ENCODE results near the gene ARHGAP26. TPM values are rescaled to one million over a fixed set of nuclear protein-coding genes. Genes with fewer than 3 reads are reported as not detected.

The ARHGAP26 gene
- total and polyA plus RNA-seq, 2 of the 4 experiments (the other 2 are of a cell fraction), result 0.54 to 0.56 TPM

DNA sequence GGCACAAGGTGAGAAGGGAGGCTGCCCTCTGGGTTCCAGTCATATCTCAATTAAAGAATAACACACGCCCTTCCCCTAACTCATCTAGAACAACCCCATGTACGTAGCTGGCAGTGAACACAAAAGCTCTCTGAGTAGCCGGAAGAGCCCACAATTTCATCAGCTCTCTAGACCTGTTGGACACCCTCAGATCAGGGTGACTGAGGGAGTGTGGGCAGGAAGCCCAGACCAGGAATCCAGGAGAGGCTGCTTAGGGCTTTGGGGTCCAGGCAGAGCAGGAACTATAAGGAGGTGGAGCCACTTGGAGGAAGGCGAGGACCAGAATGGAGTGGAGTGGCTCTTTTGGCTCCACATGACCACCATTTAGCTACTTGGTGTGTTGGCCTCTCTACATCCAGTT lies 395.9 kb downstream of the ARHGAP26 start:
- Histone ChIP-seq H2AK5ac (ENCODE audit: low read depth, low read length) (0 out of 2 replicates have a peak overlapping the region, but pooled peaks have one; percentile 11), H3K36me3 (ENCODE audit: control insufficient read depth, insufficient read depth, low read length) (no peaks in the 10 kb centered on the region), H2BK20ac (ENCODE audit: low read depth, low read length) (no peak overlapping the region), H2BK120ac (ENCODE audit: low read depth, low read length) (no peak overlapping the region), H3K4me3 (ENCODE audit: insufficient read depth, low read depth, low read length) (no peak overlapping the region), H2BK5ac (ENCODE audit: low read depth, low read length, poor library complexity, severe bottlenecking) (no peak overlapping the region), H3K27me3 (ENCODE audit: control insufficient read depth, insufficient read depth, low read length) (no peaks in the 10 kb centered on the region), H3K4me2 (ENCODE audit: low read depth, low read length) (no peak overlapping the region), H3K9me1 (ENCODE audit: insufficient read depth, low read length) (peaks cover 3% of the 10 kb centered on the region; the same call in 1 of the 2 replicates), H3K56ac (ENCODE audit: extremely low read depth, insufficient read depth, low read length) (no peak overlapping the region), H3K23ac (ENCODE audit: low read depth, low read length) (no peak overlapping the region), H2AK9ac (replicated peaks; ENCODE audit: low read depth, low read length, poor library complexity) (no peak overlapping the region), H3K14ac (replicated peaks; ENCODE audit: low read depth, low read length) (no peak overlapping the region), H3K4ac (ENCODE audit: low read depth, low read length) (no peak overlapping the region), H3K9me3 (ENCODE audit: control insufficient read depth, insufficient read depth, low read length) (no peaks in the 10 kb centered on the region), H4K8ac (ENCODE audit: low read depth in 2 of 2, low read length in 2 of 2) (no peak overlapping the region), H3K27ac (ENCODE audit: insufficient read depth, low read length) (no peak overlapping the region), H2AFZ (replicated peaks; ENCODE audit: low read length, poor library complexity) (no peak overlapping the region), H3K4me1 (ENCODE audit: control insufficient read depth, insufficient read depth, low read length) (peaks cover 4% of the 10 kb centered on the region), H3K79me1 (ENCODE audit: low read depth in 1 of 2, low read length in 2 of 2) (no peaks in the 10 kb centered on the region), H3K18ac (ENCODE audit: low read depth, low read length) (no peak overlapping the region), H3K9ac (ENCODE audit: low read depth, low read length) (no peak overlapping the region), H4K91ac (ENCODE audit: insufficient read depth, low read depth, low read length) (no peak overlapping the region), H4K5ac (ENCODE audit: low read depth, low read length) (no peak overlapping the region), H4K20me1 (ENCODE audit: insufficient read depth, low read length) (no peaks in the 10 kb centered on the region), H2BK15ac (ENCODE audit: low read depth, low read length) (no peak overlapping the region)
- in situ Hi-C loops (cut with MboI; ENCODE audit: low sequenced_read_pairs), result no loop called here
- ATAC-seq (ENCODE audit: low read depth) (no peak), DNase-seq (no peak)
- intact Hi-C loops (cut with micrococcal nuclease), result no loop called here
- dilution Hi-C loops (cut with HindIII; ENCODE audit: low sequenced_read_pairs, unreplicated experiment), result no loop called here
- ChIA-PET CTCF (no interaction called here), POLR2A (ENCODE audit: unreplicated experiment) (no interaction called here)
- BruUV-seq (replicated peaks), result no TSS peak
- no CpG with 5 or more reads among the region's 4 CpGs for WGBS, 2 experiments (ENCODE audit: extremely low coverage in 2 of 2, insufficient read length in 1 of 2)
- TF ChIP-seq CEBPB (IDR thresholded peaks at IDR 0.05; ENCODE audit: low read depth, low read length) (no peak), RAD21 (IDR thresholded peaks at IDR 0.05; ENCODE audit: low read length) (no peak)
